ENCODE measurements around the gene HAP1.

GRCh38 chr17:41682631-41683030 lies 51.8 kb downstream of the HAP1 start:
- TF ChIP-seq POLR2A (IDR thresholded peaks at IDR 0.05): no peak
- no peak for TF ChIP-seq CTCF (IDR thresholded peaks at IDR 0.05)

Measured in stomach (tissue), 4 donors.